CD4-positive, alpha-beta T cell (primary cell): ENCODE data around the gene ANO6. TPM values are rescaled to one million over a fixed set of nuclear protein-coding genes. Genes with fewer than 3 reads are reported as not detected.

ENCODE experiments used
- ATAC-seq: fragments of 200-7000 bp; cut with Tn5 transposase; one replicate; pipeline ENCODE4 v1.10.0; 2022; ENCODE audit warnings: mild to moderate bottlenecking; ENCODE audit not compliant: poor library complexity
- CTCF ChIA-PET: fragments of 350-600 bp; sonication (Branson Sonifier 250); formaldehyde crosslinking; loops from one replicate; lab custom pipeline; 2021; ENCODE audit warnings: antibody characterized with exemption, inconsistent platforms; lab: Charles Lee
- POLR2A ChIA-PET: fragments of 350-600 bp; sonication (Branson Sonifier 250); formaldehyde crosslinking; loops from one replicate; lab custom pipeline; 2021; ENCODE audit warnings: antibody characterized with exemption, inconsistent platforms; lab: Charles Lee
- DNase-seq, 14 experiments: peaks; one replicate each; pipeline ENCODE4 v3.0.0-alpha.2; 2013 to 2020; ENCODE audit warnings: mixed read lengths in 2 of 14
- H3K27ac ChIP-seq, 2 donors: one replicate each; pipeline versions ENCODE4 v1.5.1 to v1.7.0; 2013; ENCODE audit warnings: low read length in 2 of 2, low read depth in 1 of 2, mild to moderate bottlenecking in 1 of 2
- H3K27me3 ChIP-seq, 2 experiments: 1 replicate in 1 of 2; 2 replicates in 1 of 2; pipeline versions ENCODE4 v1.6.1 to v1.7.0; 2013; ENCODE audit warnings: low read length in 2 of 2, control low read depth in 1 of 2, mild to moderate bottlenecking in 1 of 2, moderate library complexity in 1 of 2; ENCODE audit not compliant: insufficient read depth in 2 of 2, control insufficient read depth in 1 of 2
- H3K36me3 ChIP-seq: one replicate; pipeline ENCODE4 v1.6.1; 2013; ENCODE audit warnings: low read length, control low read depth; ENCODE audit not compliant: insufficient read depth
- H3K4me1 ChIP-seq: one replicate; pipeline ENCODE4 v1.6.1; 2013; ENCODE audit warnings: low read length, control low read depth; ENCODE audit not compliant: insufficient read depth
- H3K4me3 ChIP-seq: one replicate; pipeline ENCODE4 v1.5.1; 2013; ENCODE audit warnings: mild to moderate bottlenecking, low read length, moderate library complexity
- H3K9me3 ChIP-seq, 2 experiments: 1 replicate in 1 of 2; 2 replicates in 1 of 2; pipeline versions ENCODE4 v1.6.1 to v1.7.0; 2013; ENCODE audit warnings: low read length in 2 of 2, mild to moderate bottlenecking in 2 of 2, control low read depth in 1 of 2, moderate library complexity in 1 of 2; ENCODE audit not compliant: control insufficient read depth in 1 of 2, insufficient read depth in 1 of 2
- H3K27ac Mint-ChIP-seq: one replicate; pipeline ENCODE4 v1.8.0; 2020; ENCODE audit warnings: mixed read lengths
- H3K27me3 Mint-ChIP-seq: one replicate; pipeline ENCODE4 v1.8.0; 2021; ENCODE audit warnings: mixed read lengths
- H3K36me3 Mint-ChIP-seq: one replicate; pipeline ENCODE4 v1.8.0; 2021; ENCODE audit warnings: low read depth, mixed read lengths
- H3K4me1 Mint-ChIP-seq: one replicate; pipeline ENCODE4 v1.8.0; 2021; ENCODE audit warnings: low read depth, mixed read lengths
- H3K4me3 Mint-ChIP-seq: one replicate; pipeline ENCODE4 v1.8.0; 2020; ENCODE audit warnings: mild to moderate bottlenecking, mixed read lengths
- H3K9me3 Mint-ChIP-seq: one replicate; pipeline ENCODE4 v1.8.0; 2020; ENCODE audit warnings: mixed read lengths
- CTCF ChIP-seq: fragments of 200-600 bp; IDR thresholded peaks from one replicate; pipeline ENCODE4 v1.8.0; 2022; ENCODE audit warnings: antibody characterized with exemption, mild to moderate bottlenecking
- intact Hi-C, 2 experiments: fragments of 100-400 bp; cut with DNase I in 1 of 2; cut with micrococcal nuclease in 1 of 2; formaldehyde crosslinking; loops; one replicate each; pipeline versions ENCODE4 v1.15.1 to v1.9.0; 2023 to 2025; cut with DNase I, micrococcal nuclease
- total RNA-seq, 174 experiments: library from RNA in 2 of 174; stranded (reverse) in 2 of 174; gene quantifications; one replicate each; pipeline ENCODE4 v1.2.3 and lab custom pipeline; 2021 to 2026

The ANO6 gene
- total RNA-seq, 2 experiments from 2014 or later: 11.6 to 11.7 TPM

- no peak for TF ChIP-seq CTCF
- Mint-ChIP-seq H3K27me3 (no peaks in the 10 kb centered on the region), H3K4me3 (no peak overlapping the region), H3K27ac (peak overlapping the region; percentile 10), H3K9me3 (no peaks in the 10 kb centered on the region), H3K36me3 (peaks cover 88% of the 10 kb centered on the region), H3K4me1 (peaks cover 11% of the 10 kb centered on the region)
- ATAC-seq: no peak
- Histone ChIP-seq H3K27ac (no peak overlapping the region), H3K9me3 (no peaks in the 10 kb centered on the region), H3K36me3 (peaks cover 37% of the 10 kb centered on the region), H3K4me1 (peaks cover 5% of the 10 kb centered on the region), H3K4me3 (no peak overlapping the region), H3K27me3 (no peaks in the 10 kb centered on the region)
- intact Hi-C loops: no loop called here
- ChIA-PET POLR2A (no interaction called here), CTCF (no interaction called here)
- DNase-seq: no peak
Measured at GRCh38 chr12:45353944-45354343, 138.0 kb downstream of the ANO6 start.

GRCh38 chr12:45354399-45354798, 138.5 kb downstream of the ANO6 start:
- intact Hi-C loops: no loop called here
- H3K9me3 ChIP-seq: no peaks in the 10 kb centered on the region
- H3K27me3 ChIP-seq: no peaks in the 10 kb centered on the region
- no peak for ATAC-seq
- H3K36me3 ChIP-seq: peaks cover 33% of the 10 kb centered on the region
- Mint-ChIP-seq H3K4me1 (peaks cover 11% of the 10 kb centered on the region), H3K9me3 (no peaks in the 10 kb centered on the region), H3K27me3 (no peaks in the 10 kb centered on the region), H3K27ac (peak overlapping the region; percentile 10), H3K4me3 (no peak overlapping the region), H3K36me3 (peaks cover 88% of the 10 kb centered on the region)
- H3K4me3 ChIP-seq: no peak overlapping the region
- no peak for DNase-seq
- H3K4me1 ChIP-seq: peaks cover 5% of the 10 kb centered on the region
- POLR2A ChIA-PET: no interaction called here
- CTCF ChIA-PET: interaction anchor here (0.7 kb wide), 1 partner anchor 12 kb away, joined by 3 read pairs; no protein-coding TSS in a partner anchor
- no peak for TF ChIP-seq CTCF
- no peak overlapping the region for H3K27ac ChIP-seq

GRCh38 chr12:45355730-45356129, 139.8 kb downstream of the ANO6 start:
- TF ChIP-seq CTCF: no peak
- Mint-ChIP-seq H3K27ac (no peak overlapping the region), H3K4me3 (no peak overlapping the region), H3K4me1 (peaks cover 11% of the 10 kb centered on the region), H3K27me3 (no peaks in the 10 kb centered on the region), H3K9me3 (no peaks in the 10 kb centered on the region), H3K36me3 (peaks cover 88% of the 10 kb centered on the region)
- H3K4me3 ChIP-seq: no peak overlapping the region
- peaks cover 25% of the 10 kb centered on the region for H3K36me3 ChIP-seq
- H3K27me3 ChIP-seq: no peaks in the 10 kb centered on the region
- CTCF ChIA-PET: no interaction called here
- H3K4me1 ChIP-seq: peaks cover 5% of the 10 kb centered on the region
- H3K27ac ChIP-seq: no peak overlapping the region
- intact Hi-C loops: no loop called here
- DNase-seq (no peak), ATAC-seq (no peak)
- POLR2A ChIA-PET: no interaction called here
- H3K9me3 ChIP-seq: no peaks in the 10 kb centered on the region
